PC-9 (cell line): ENCODE data around the gene PRKG2. TPM values are rescaled to one million over a fixed set of nuclear protein-coding genes. Genes with fewer than 3 reads are reported as not detected.

Source experiments
- BruUV-seq: library from RNA; stranded (reverse); fragments of 400-500 nt; replicated peaks from 2 replicates; lab custom pipeline; 2021; lab: Mats Ljungman, UMichigan
- CTCF ChIA-PET: fragments of 300-600 bp; sonication (Branson Sonifier 250); formaldehyde crosslinking; loops from one replicate; lab custom pipeline; 2022; ENCODE audit warnings: antibody characterized with exemption; lab: Charles Lee
- POLR2A ChIA-PET: fragments of 300-600 bp; sonication (Branson Sonifier 250); formaldehyde crosslinking; loops from one replicate; lab custom pipeline; 2022; ENCODE audit warnings: antibody characterized with exemption; ENCODE audit not compliant: unreplicated experiment; lab: Charles Lee
- DNase-seq, 2 experiments: peaks; one replicate each; pipeline versions ENCODE4 v3.0.0 to v3.0.0-alpha.2; 2015 to 2022; ENCODE audit warnings: mixed read lengths in 1 of 2
- H2AFZ ChIP-seq: fragments of 200-600 bp; sonication (generic); 2 replicates; pipeline ENCODE4 v1.8.1; 2017; ENCODE audit warnings: antibody characterized with exemption
- H3F3A ChIP-seq: fragments of 200-600 bp; sonication (generic); 2 replicates; pipeline ENCODE4 v1.8.1; 2017; ENCODE audit warnings: antibody characterized with exemption, mild to moderate bottlenecking, low read depth; ENCODE audit not compliant: insufficient read depth
- H3K27ac ChIP-seq: fragments of 200-600 bp; sonication (generic); 2 replicates; pipeline ENCODE4 v1.6.1; 2016; ENCODE audit warnings: mixed run types
- H3K27me3 ChIP-seq: fragments of 200-600 bp; sonication (generic); 2 replicates; pipeline ENCODE4 v1.6.1; 2016; ENCODE audit warnings: low read depth, mixed run types; ENCODE audit not compliant: insufficient read depth
- H3K36me3 ChIP-seq: fragments of 200-600 bp; sonication (generic); 2 replicates; pipeline ENCODE4 v1.6.1; 2016; ENCODE audit warnings: low read depth, mixed run types
- H3K4me1 ChIP-seq: fragments of 200-600 bp; sonication (generic); replicated peaks from 2 replicates; pipeline ENCODE4 v1.6.1; 2016; ENCODE audit warnings: mixed run types; ENCODE audit not compliant: insufficient read depth
- H3K4me2 ChIP-seq: fragments of 200-600 bp; sonication (generic); 2 replicates; pipeline ENCODE4 v1.6.1; 2017; ENCODE audit warnings: mixed run types
- H3K4me3 ChIP-seq: fragments of 200-600 bp; sonication (generic); 2 replicates; pipeline ENCODE4 v1.6.1; 2016; ENCODE audit warnings: mixed run types
- H3K79me2 ChIP-seq: fragments of 200-600 bp; sonication (generic); 2 replicates; pipeline ENCODE4 v1.6.1; 2017; ENCODE audit warnings: low read depth, mixed run types
- H3K9me2 ChIP-seq: fragments of 200-600 bp; sonication (generic); 2 replicates; pipeline ENCODE4 v1.8.1; 2017; ENCODE audit warnings: mild to moderate bottlenecking; ENCODE audit not compliant: insufficient read depth
- H3K9me3 ChIP-seq: fragments of 200-600 bp; sonication (generic); 2 replicates; pipeline ENCODE4 v1.8.1; 2016; ENCODE audit warnings: low read depth; ENCODE audit not compliant: insufficient read depth
- H4K20me1 ChIP-seq: fragments of 200-600 bp; sonication (generic); 2 replicates; pipeline ENCODE4 v1.8.1; 2017; ENCODE audit not compliant: insufficient read depth
- CTCF ChIP-seq: fragments of 200-600 bp; sonication (generic); conservative IDR thresholded peaks from 2 replicates; pipeline ENCODE4 v1.6.1; 2017; ENCODE audit warnings: mixed run types, antibody characterized with exemption, mild to moderate bottlenecking, moderate library complexity
- EZH2 ChIP-seq: fragments of 200-600 bp; sonication (generic); IDR thresholded peaks from 2 replicates; pipeline ENCODE4 v1.8.0; 2017; ENCODE audit warnings: antibody characterized with exemption, low read depth
- intact Hi-C: fragments of 100-400 bp; cut with micrococcal nuclease; formaldehyde crosslinking; loops from one replicate; pipeline ENCODE4 v1.10.0; 2022; ENCODE audit not compliant: unreplicated experiment
- total RNA-seq: library from RNA; stranded (reverse); gene quantifications from 2 replicates; pipeline ENCODE4 v1.2.3, GENCODE V29; 2021

The PRKG2 gene
- total RNA-seq, 1 experiment from 2014 or later = not detected

GRCh38 chr4:81049330-81049729, 165.7 kb downstream of the PRKG2 start:
- no peaks in the 10 kb centered on the region for H3K36me3 ChIP-seq

GRCh38 chr4:81042578-81043365, 172.2 kb downstream of the PRKG2 start:
- intact Hi-C loops = loop anchor here (5.0 kb wide), 1 partner anchor 55 kb away; no protein-coding TSS in a partner anchor

More at GRCh38 chr4:81049330-81049729, 165.7 kb downstream of the PRKG2 start:
- no peaks in the 10 kb centered on the region for H3K79me2 ChIP-seq
- BruUV-seq = no TSS peak
- H3K9me2 ChIP-seq = no peaks in the 10 kb centered on the region
- no peak for TF ChIP-seq EZH2
- H4K20me1 ChIP-seq = no peaks in the 10 kb centered on the region
- ChIA-PET CTCF (no interaction called here), POLR2A (no interaction called here)
- no peaks in the 10 kb centered on the region for H3K9me3 ChIP-seq
- no peak overlapping the region for H3K27ac ChIP-seq
- H2AFZ ChIP-seq = no peak overlapping the region
- H3K4me2 ChIP-seq = no peak overlapping the region
- intact Hi-C loops = no loop called here
- no peak overlapping the region for H3K4me3 ChIP-seq
- no peaks in the 10 kb centered on the region for H3K4me1 ChIP-seq
- no peaks in the 10 kb centered on the region for H3K27me3 ChIP-seq
- DNase-seq = no peak
- no peaks in the 10 kb centered on the region for H3F3A ChIP-seq

GRCh38 chr4:81040012-81040659, 174.9 kb downstream of the PRKG2 start:
- Histone ChIP-seq H3F3A (no peaks in the 10 kb centered on the region), H3K4me1 (peaks cover 17% of the 10 kb centered on the region), H3K79me2 (no peaks in the 10 kb centered on the region), H3K36me3 (no peaks in the 10 kb centered on the region), H3K9me2 (no peaks in the 10 kb centered on the region), H3K27me3 (no peaks in the 10 kb centered on the region), H4K20me1 (no peaks in the 10 kb centered on the region), H3K4me3 (no peak overlapping the region), H3K27ac (no peak overlapping the region), H3K9me3 (no peaks in the 10 kb centered on the region), H2AFZ (no peak overlapping the region), H3K4me2 (peak overlapping the region; percentile 40)
- no peak for TF ChIP-seq EZH2
- peak; percentile 73 for TF ChIP-seq CTCF
- intact Hi-C loops = loop anchor here (1.0 to 5.0 kb wide), 3 partner anchors 53 to 678 kb away; no protein-coding TSS in a partner anchor
- DNase-seq = no peak
- BruUV-seq = no TSS peak
- ChIA-PET CTCF (interaction anchor here (0.8 to 2.0 kb wide), 3 partner anchors 50 to 678 kb away, joined by 3 to 10 read pairs (median 5); no protein-coding TSS in a partner anchor), POLR2A (no interaction called here)

More at GRCh38 chr4:81042578-81043365, 172.2 kb downstream of the PRKG2 start:
- ChIA-PET POLR2A (no interaction called here), CTCF (no interaction called here)
- TF ChIP-seq CTCF (no peak), EZH2 (no peak)
- H3K4me3 ChIP-seq = no peak overlapping the region
- no peaks in the 10 kb centered on the region for H3F3A ChIP-seq
- no peaks in the 10 kb centered on the region for H3K27me3 ChIP-seq
- H3K79me2 ChIP-seq = no peaks in the 10 kb centered on the region
- H3K9me2 ChIP-seq = no peaks in the 10 kb centered on the region
- H4K20me1 ChIP-seq = no peaks in the 10 kb centered on the region
- no TSS peak for BruUV-seq
- no peak overlapping the region for H3K4me2 ChIP-seq
- H3K9me3 ChIP-seq = no peaks in the 10 kb centered on the region
- DNase-seq = no peak
- no peak overlapping the region for H3K27ac ChIP-seq
- H3K4me1 ChIP-seq = peaks cover 17% of the 10 kb centered on the region
- H3K36me3 ChIP-seq = no peaks in the 10 kb centered on the region
- H2AFZ ChIP-seq = no peak overlapping the region
